Measurements from ENCODE around the gene SLC22A4. TPM values are rescaled to one million over a fixed set of nuclear protein-coding genes. Genes with fewer than 3 reads are reported as not detected.

SLC22A4 gene
- total RNA-seq, 1 donor, result 2.9 TPM

- Histone ChIP-seq H3K27me3 (ENCODE audit: insufficient read depth, low read length) (no peaks in the 10 kb centered on the region), H3K4me3 (ENCODE audit: insufficient read depth, low read length) (peak overlapping the region; percentile 81), H3K9me3 (ENCODE audit: low read depth, low read length) (no peaks in the 10 kb centered on the region), H3K79me2 (ENCODE audit: insufficient read depth, low read length) (peaks cover 72% of the 10 kb centered on the region), H3K36me3 (ENCODE audit: insufficient read depth, low read length) (peaks cover 36% of the 10 kb centered on the region), H2AFZ (ENCODE audit: low read length) (no peak overlapping the region), H3K4me1 (ENCODE audit: insufficient read depth, low read length) (peaks cover 81% of the 10 kb centered on the region), H3K4me2 (ENCODE audit: insufficient read depth, low read length) (peak overlapping the region; percentile 98), H4K20me1 (ENCODE audit: insufficient read depth, low read length) (peaks cover 53% of the 10 kb centered on the region), H3K27ac (ENCODE audit: low read depth, low read length) (peak overlapping the region; percentile 98)
- peak; percentile 94 for DNase-seq (ENCODE audit: insufficient read length, low spot score, missing footprints)
- TF ChIP-seq CTCF (IDR thresholded peaks at IDR 0.05; ENCODE audit: extremely low read depth, low read depth, low read length), result no peak
Observed at GRCh38 chr5:132260714-132261551, 33.3 kb upstream of the SLC22A4 start.

GRCh38 chr5:132261881-132262845, 32.0 kb upstream of the SLC22A4 start:
- no peak overlapping the region for H3K4me2 ChIP-seq (ENCODE audit: insufficient read depth, low read length)
- no peak overlapping the region for H2AFZ ChIP-seq (ENCODE audit: low read length)
- H3K4me1 ChIP-seq (ENCODE audit: insufficient read depth, low read length), result peaks cover 85% of the 10 kb centered on the region
- TF ChIP-seq CTCF (IDR thresholded peaks at IDR 0.05; ENCODE audit: extremely low read depth, low read depth, low read length), result no peak
- peaks cover 82% of the 10 kb centered on the region for H3K79me2 ChIP-seq (ENCODE audit: insufficient read depth, low read length)
- peak overlapping the region; percentile 98 for H3K27ac ChIP-seq (ENCODE audit: low read depth, low read length)
- peaks cover 63% of the 10 kb centered on the region for H4K20me1 ChIP-seq (ENCODE audit: insufficient read depth, low read length)
- H3K9me3 ChIP-seq (ENCODE audit: low read depth, low read length), result no peaks in the 10 kb centered on the region
- no peaks in the 10 kb centered on the region for H3K27me3 ChIP-seq (ENCODE audit: insufficient read depth, low read length)
- H3K36me3 ChIP-seq (ENCODE audit: insufficient read depth, low read length), result peaks cover 49% of the 10 kb centered on the region
- no peak for DNase-seq (ENCODE audit: insufficient read length, low spot score, missing footprints)
- H3K4me3 ChIP-seq (ENCODE audit: insufficient read depth, low read length), result no peak overlapping the region

- H2AFZ ChIP-seq (ENCODE audit: low read length), result no peak overlapping the region
- no peaks in the 10 kb centered on the region for H3K9me3 ChIP-seq (ENCODE audit: low read depth, low read length)
- no peaks in the 10 kb centered on the region for H3K27me3 ChIP-seq (ENCODE audit: insufficient read depth, low read length)
- TF ChIP-seq CTCF (IDR thresholded peaks at IDR 0.05; ENCODE audit: extremely low read depth, low read depth, low read length), result no peak
- H3K4me1 ChIP-seq (ENCODE audit: insufficient read depth, low read length), result peaks cover 83% of the 10 kb centered on the region
- no peak for DNase-seq (ENCODE audit: insufficient read length, low spot score, missing footprints)
- peak overlapping the region; percentile 98 for H3K27ac ChIP-seq (ENCODE audit: low read depth, low read length)
- H4K20me1 ChIP-seq (ENCODE audit: insufficient read depth, low read length), result peaks cover 67% of the 10 kb centered on the region
- peaks cover 57% of the 10 kb centered on the region for H3K36me3 ChIP-seq (ENCODE audit: insufficient read depth, low read length)
- H3K4me3 ChIP-seq (ENCODE audit: insufficient read depth, low read length), result no peak overlapping the region
- peak overlapping the region; percentile 40 for H3K4me2 ChIP-seq (ENCODE audit: insufficient read depth, low read length)
- peaks cover 83% of the 10 kb centered on the region for H3K79me2 ChIP-seq (ENCODE audit: insufficient read depth, low read length)
Observed at GRCh38 chr5:132262882-132263547, 31.2 kb upstream of the SLC22A4 start.

Measured in osteoblast (primary cell).